Erythroblast (primary cell): ENCODE measurements around the gene CCDC110.

ENCODE experiments used
- GATA1 ChIP-seq: IDR thresholded peaks from 2 replicates; pipeline ENCODE4 v1.6.1; 2011; ENCODE audit warnings: low read depth, mild to moderate bottlenecking, control low read depth, low read length, moderate library complexity
- POLR2A ChIP-seq: IDR thresholded peaks from 2 replicates; pipeline ENCODE4 v1.6.1; 2011; ENCODE audit warnings: mild to moderate bottlenecking, low read length

DNA sequence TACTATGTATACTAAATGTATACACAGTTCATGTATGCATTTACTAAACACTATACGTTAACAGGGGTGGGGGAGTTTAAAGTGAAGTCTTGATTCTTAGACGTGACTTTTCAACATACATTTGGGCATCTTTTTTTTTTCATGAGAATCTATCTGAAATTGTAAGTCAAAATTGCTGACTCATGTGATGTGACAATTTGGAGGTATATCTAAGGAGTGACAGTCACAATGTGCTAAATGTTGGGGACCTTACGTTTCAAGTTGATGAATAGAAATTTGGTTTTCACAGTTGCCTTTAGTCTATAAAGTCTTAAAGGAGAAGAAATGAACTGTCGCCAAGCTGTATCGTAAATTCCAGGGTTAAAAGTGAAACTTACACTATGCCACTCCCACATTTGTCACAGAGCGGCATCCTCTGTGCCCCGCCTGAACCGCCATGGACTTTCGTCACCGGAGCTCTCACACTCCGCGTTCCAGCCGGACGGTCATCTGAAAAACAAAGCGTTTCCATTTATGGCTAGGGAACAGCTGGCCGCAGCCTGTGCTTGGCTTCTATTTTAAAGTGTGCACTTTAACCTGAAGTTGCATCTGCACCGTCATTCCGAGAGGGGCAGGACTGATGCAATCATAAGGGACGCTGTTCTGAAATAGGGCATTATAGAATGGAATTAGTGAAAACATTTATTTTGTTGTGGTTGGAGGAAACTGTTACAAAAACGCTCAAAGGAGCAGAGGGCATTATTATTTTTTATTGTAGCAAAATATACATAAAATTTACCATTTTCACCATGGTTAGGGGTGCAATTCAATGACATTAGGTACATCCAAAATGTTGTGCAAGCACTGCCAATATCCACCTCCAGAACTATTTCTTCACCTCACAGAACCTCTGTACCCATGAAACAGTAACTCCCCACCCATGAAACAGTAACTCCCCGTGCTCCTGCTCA is 32.8 kb upstream of the CCDC110 start:
- TF ChIP-seq POLR2A (no peak), GATA1 (no peak)
